ENCODE measurements around the gene CDH4. TPM values are rescaled to one million over a fixed set of nuclear protein-coding genes. Genes with fewer than 3 reads are reported as not detected.

CDH4 gene
- total and polyA plus RNA-seq, 2 donors, result 0.04 to 0.42 TPM

DNA sequence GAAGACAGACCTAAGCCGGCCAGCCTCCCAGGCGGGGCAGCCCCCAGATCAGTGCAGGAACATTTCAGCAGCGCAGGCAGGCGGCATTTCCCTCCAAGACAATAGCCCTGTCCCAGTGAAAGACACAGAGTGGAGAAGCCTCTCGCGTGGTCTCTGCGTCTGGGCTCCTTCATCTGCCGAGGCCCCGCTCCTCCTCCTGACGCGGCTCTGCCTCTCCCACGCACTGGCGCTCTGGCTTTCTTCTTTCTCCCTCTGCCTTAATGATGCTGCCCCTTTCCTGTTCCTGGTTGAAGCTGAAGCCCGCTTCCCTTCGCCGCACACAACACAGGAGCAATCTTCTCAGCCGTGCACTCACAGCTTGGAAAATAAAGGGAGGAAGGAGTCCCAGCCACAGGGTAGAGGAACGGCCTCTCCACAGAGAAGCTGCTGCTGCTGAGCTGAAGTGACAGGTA is 347.5 kb downstream of the CDH4 start:
- H3K4me1 ChIP-seq (ENCODE audit: insufficient read depth), result no peaks in the 10 kb centered on the region
- no peak overlapping the region for H3K4me3 ChIP-seq (ENCODE audit: low read depth, low read length)
- H3K36me3 ChIP-seq (ENCODE audit: insufficient read depth), result no peaks in the 10 kb centered on the region
- DNase-seq (ENCODE audit: extremely low spot score), result no peak
- WGBS, result 54% methylated on average over 18 of the region's 18 CpGs
- H3K27ac ChIP-seq (ENCODE audit: low read depth), result no peak overlapping the region

DNA sequence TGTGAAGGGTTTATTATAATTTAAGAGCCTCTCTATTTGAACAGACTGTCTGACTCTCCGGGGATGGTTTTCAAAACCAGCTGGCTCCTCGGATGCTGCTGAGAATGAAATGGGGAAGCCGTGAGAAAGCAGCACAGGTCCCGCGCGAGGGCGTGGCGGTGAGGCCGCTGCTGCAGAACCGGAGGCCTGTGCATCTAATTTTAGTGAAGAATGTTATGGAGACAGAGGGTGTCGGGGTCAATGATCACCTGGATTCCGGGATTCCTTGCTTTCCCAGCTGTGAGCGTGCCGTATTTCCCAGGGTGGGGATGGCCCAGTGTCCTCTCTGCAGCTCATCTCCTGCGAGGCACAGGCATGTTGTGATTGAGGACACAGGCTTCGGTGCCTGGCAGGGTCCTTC is 348.0 kb downstream of the CDH4 start:
- H3K36me3 ChIP-seq (ENCODE audit: insufficient read depth), result no peaks in the 10 kb centered on the region
- WGBS, result 81% methylated on average over 16 of the region's 16 CpGs
- H3K27ac ChIP-seq (ENCODE audit: low read depth), result no peak overlapping the region
- no peak overlapping the region for H3K4me3 ChIP-seq (ENCODE audit: low read depth, low read length)
- no peak for DNase-seq (ENCODE audit: extremely low spot score)
- no peaks in the 10 kb centered on the region for H3K4me1 ChIP-seq (ENCODE audit: insufficient read depth)

GRCh38 chr20:61601361-61601760 is 349.3 kb downstream of the CDH4 start:
- Histone ChIP-seq H3K4me1 (ENCODE audit: insufficient read depth) (no peaks in the 10 kb centered on the region), H3K4me3 (ENCODE audit: low read depth, low read length) (no peak overlapping the region), H3K27ac (ENCODE audit: low read depth) (no peak overlapping the region), H3K36me3 (ENCODE audit: insufficient read depth) (no peaks in the 10 kb centered on the region)
- DNase-seq (ENCODE audit: extremely low spot score), result no peak
- WGBS, result 91% methylated on average over 12 of the region's 12 CpGs

- Histone ChIP-seq H3K27ac (ENCODE audit: low read depth) (no peak overlapping the region), H3K4me1 (ENCODE audit: insufficient read depth) (no peaks in the 10 kb centered on the region), H3K36me3 (ENCODE audit: insufficient read depth) (no peaks in the 10 kb centered on the region), H3K4me3 (ENCODE audit: low read depth, low read length) (no peak overlapping the region)
- 87% methylated on average over 14 of the region's 14 CpGs for whole genome bisulfite sequencing
- no peak for DNase-seq (ENCODE audit: extremely low spot score)
Observed at GRCh38 chr20:61601853-61602252, 349.8 kb downstream of the CDH4 start.

- Histone ChIP-seq H3K27ac (ENCODE audit: low read depth) (no peak overlapping the region), H3K36me3 (ENCODE audit: insufficient read depth) (no peaks in the 10 kb centered on the region), H3K4me3 (ENCODE audit: low read depth, low read length) (no peak overlapping the region), H3K4me1 (ENCODE audit: insufficient read depth) (no peaks in the 10 kb centered on the region)
- WGBS, result 81% methylated on average over 5 of the region's 5 CpGs
- DNase-seq (ENCODE audit: extremely low spot score), result no peak
Observed at GRCh38 chr20:61603715-61604114, 351.7 kb downstream of the CDH4 start.

GRCh38 chr20:61604549-61604948 is 352.5 kb downstream of the CDH4 start:
- 50% methylated on average over 7 of the region's 7 CpGs for WGBS
- no peak for DNase-seq (ENCODE audit: extremely low spot score)
- Histone ChIP-seq H3K4me3 (ENCODE audit: low read depth, low read length) (no peak overlapping the region), H3K36me3 (ENCODE audit: insufficient read depth) (no peaks in the 10 kb centered on the region), H3K4me1 (ENCODE audit: insufficient read depth) (no peaks in the 10 kb centered on the region), H3K27ac (ENCODE audit: low read depth) (no peak overlapping the region)

- H3K4me1 ChIP-seq (ENCODE audit: insufficient read depth), result no peaks in the 10 kb centered on the region
- no peak for DNase-seq (ENCODE audit: extremely low spot score)
Observed at GRCh38 chr20:61605283-61605682, 353.2 kb downstream of the CDH4 start.

GRCh38 chr20:61605862-61606557 is 353.9 kb downstream of the CDH4 start:
- Histone ChIP-seq H3K27ac (ENCODE audit: low read depth) (no peak overlapping the region), H3K4me1 (ENCODE audit: insufficient read depth) (no peaks in the 10 kb centered on the region), H3K4me3 (ENCODE audit: low read depth, low read length) (no peak overlapping the region), H3K36me3 (ENCODE audit: insufficient read depth) (no peaks in the 10 kb centered on the region)
- DNase-seq (ENCODE audit: extremely low spot score), result no peak
- WGBS, result 78% methylated on average over 12 of the region's 12 CpGs

More at GRCh38 chr20:61605283-61605682, 353.2 kb downstream of the CDH4 start:
- no peaks in the 10 kb centered on the region for H3K36me3 ChIP-seq (ENCODE audit: insufficient read depth)
- H3K4me3 ChIP-seq (ENCODE audit: low read depth, low read length), result no peak overlapping the region
- H3K27ac ChIP-seq (ENCODE audit: low read depth), result no peak overlapping the region

DNA sequence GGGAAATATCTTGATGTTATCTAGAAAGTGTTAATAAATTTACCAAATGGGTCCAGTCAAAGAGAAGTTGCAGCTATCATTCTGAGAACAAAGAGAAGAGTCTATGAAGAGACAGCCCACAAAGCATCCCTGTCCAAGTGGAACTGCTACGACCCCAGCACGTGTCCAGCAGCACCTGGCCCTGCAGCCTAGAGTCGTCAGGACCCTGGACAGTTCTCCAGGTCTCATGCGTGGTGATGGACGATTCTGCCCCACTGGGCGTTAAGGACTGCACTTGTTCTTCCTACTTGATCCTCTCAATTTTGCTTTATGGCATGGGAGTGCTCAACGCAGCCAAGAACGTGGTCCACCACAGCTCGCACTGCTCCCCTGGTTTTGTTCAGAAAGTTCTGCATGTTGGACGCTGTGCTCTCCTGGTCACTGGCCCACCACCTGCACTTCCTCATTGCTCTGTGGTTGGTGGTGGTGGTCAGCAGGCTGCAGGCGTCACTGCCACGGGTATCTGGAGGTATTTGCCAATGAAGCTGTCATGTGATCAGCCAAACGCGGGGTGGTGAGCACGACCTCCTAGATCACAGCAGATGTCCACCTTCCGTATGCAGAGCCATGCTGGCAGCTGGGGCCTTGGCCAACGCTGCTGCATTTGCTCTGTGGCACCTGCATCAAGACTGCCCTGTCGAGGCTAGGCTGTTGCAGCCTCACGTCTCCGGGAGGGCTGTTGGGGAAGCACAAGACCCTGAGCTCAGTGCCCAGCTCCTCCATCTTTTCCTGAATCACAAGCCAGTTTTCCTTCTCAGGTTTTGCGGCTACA is 356.4 kb downstream of the CDH4 start:
- WGBS, result 61% methylated on average over 21 of the region's 21 CpGs
- H3K4me1 ChIP-seq (ENCODE audit: insufficient read depth), result no peaks in the 10 kb centered on the region
- DNase-seq (ENCODE audit: extremely low spot score), result no peak
- H3K36me3 ChIP-seq (ENCODE audit: insufficient read depth), result no peaks in the 10 kb centered on the region
- no peak overlapping the region for H3K27ac ChIP-seq (ENCODE audit: low read depth)
- no peak overlapping the region for H3K4me3 ChIP-seq (ENCODE audit: low read depth, low read length)

DNA sequence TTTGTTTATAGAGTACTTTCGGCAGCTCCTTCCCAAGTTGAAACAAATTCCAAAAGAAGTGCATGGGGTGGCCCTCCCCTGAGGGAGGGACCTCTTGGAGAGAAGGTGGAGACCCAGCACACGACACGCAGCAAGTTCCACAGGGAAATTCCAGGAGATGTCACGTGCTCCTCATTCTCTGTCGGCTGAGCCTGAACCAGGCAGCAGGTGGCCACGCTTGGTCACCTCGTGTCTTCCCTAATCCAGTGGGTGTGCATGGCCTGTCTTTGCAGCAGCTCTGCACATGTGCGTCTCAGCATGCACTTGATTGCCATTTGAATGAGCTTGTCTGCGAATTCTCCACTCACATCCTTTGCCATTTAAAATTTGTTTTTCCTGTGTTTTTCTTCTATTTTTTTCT is 357.4 kb downstream of the CDH4 start:
- 70% methylated on average over 9 of the region's 9 CpGs for WGBS
- no peak for DNase-seq (ENCODE audit: extremely low spot score)
- no peaks in the 10 kb centered on the region for H3K4me1 ChIP-seq (ENCODE audit: insufficient read depth)
- no peak overlapping the region for H3K27ac ChIP-seq (ENCODE audit: low read depth)
- H3K36me3 ChIP-seq (ENCODE audit: insufficient read depth), result no peaks in the 10 kb centered on the region
- H3K4me3 ChIP-seq (ENCODE audit: low read depth, low read length), result no peak overlapping the region

GRCh38 chr20:61611401-61612180 is 359.5 kb downstream of the CDH4 start:
- no peaks in the 10 kb centered on the region for H3K4me1 ChIP-seq (ENCODE audit: insufficient read depth)
- 68% methylated on average over 13 of the region's 13 CpGs for WGBS
- no peaks in the 10 kb centered on the region for H3K36me3 ChIP-seq (ENCODE audit: insufficient read depth)
- no peak for DNase-seq (ENCODE audit: extremely low spot score)
- H3K4me3 ChIP-seq (ENCODE audit: low read depth, low read length), result no peak overlapping the region
- H3K27ac ChIP-seq (ENCODE audit: low read depth), result no peak overlapping the region

DNA sequence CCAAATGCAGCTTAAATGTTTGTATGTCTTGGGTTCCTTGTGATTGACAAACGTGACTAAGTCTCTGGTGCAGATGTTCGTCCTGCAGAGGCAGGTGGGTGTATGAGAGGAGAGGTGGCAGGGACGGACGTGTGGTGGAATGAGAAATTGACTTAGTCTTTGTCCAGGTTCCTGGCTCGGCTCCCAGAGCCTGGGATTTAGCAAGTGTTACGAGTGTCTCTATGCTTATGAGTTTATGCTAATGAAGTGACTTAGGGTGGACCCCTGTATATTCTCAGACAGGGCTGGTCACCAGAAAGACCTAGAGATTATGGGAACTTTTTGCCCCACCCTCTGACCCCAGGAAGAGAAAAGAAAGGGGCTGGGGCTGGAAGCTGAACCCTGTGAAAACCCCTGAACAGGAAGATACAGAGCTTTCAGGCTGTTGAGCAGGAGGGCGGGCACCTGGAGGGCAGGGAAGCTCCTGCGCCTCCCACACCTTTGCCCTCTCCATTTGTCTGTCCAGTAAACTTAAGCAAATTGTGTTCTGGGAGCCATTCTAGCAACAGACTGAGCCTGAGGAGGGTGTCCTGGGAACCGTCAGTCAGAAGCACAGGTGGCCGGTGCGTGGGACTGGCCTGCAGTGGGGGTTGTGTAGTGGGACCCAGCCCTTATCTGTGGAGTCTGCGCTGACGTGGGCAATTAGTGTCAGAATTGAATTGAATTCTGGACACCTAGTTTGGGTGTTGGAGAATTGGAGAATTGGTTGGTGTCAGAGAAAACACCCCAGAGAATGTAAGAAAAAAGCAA is 362.1 kb downstream of the CDH4 start:
- Histone ChIP-seq H3K4me3 (ENCODE audit: low read depth, low read length) (no peak overlapping the region), H3K27ac (ENCODE audit: low read depth) (no peak overlapping the region), H3K36me3 (ENCODE audit: insufficient read depth) (no peaks in the 10 kb centered on the region), H3K4me1 (ENCODE audit: insufficient read depth) (no peaks in the 10 kb centered on the region)
- WGBS, result 74% methylated on average over 13 of the region's 13 CpGs
- no peak for DNase-seq (ENCODE audit: extremely low spot score)

DNA sequence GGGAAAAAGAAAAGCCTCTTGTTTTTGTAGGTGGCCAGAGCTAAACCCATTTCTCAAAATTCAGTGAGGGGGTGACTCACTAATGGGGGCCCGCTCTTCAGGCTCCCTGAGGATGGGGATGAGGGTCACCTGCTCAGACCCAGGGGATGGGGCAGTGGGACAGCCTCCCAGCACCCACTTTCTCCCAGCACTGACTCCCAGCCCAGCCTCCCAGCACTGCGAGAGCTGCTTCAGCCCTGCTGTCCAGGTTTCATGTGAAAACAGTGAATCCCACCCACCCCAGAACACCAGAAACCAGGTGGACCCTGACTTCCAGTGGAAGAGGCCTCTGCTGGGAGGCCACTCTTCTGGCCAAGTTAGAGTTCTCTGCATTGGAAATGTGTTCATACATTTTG is 362.6 kb downstream of the CDH4 start:
- WGBS, result 82% methylated on average over 2 of the region's 2 CpGs
- Histone ChIP-seq H3K4me1 (ENCODE audit: insufficient read depth) (no peaks in the 10 kb centered on the region), H3K4me3 (ENCODE audit: low read depth, low read length) (no peak overlapping the region), H3K36me3 (ENCODE audit: insufficient read depth) (no peaks in the 10 kb centered on the region), H3K27ac (ENCODE audit: low read depth) (no peak overlapping the region)
- no peak for DNase-seq (ENCODE audit: extremely low spot score)

Data from urinary bladder (tissue), 4 donors.